H1 (cell line): Measurements from ENCODE around the gene ESYT2. TPM values are rescaled to one million over a fixed set of nuclear protein-coding genes. Genes with fewer than 3 reads are reported as not detected.

Experiments
- CTCF ChIA-PET: fragments of 300-600 bp; sonication (Branson Sonifier 250); formaldehyde crosslinking; loops from one replicate; lab custom pipeline; 2021; ENCODE audit not compliant: partially characterized antibody; lab: Charles Lee
- POLR2A ChIA-PET: fragments of 300-600 bp; sonication (Branson Sonifier 250); formaldehyde crosslinking; loops from one replicate; lab custom pipeline; 2021; ENCODE audit warnings: inconsistent platforms; ENCODE audit not compliant: partially characterized antibody; lab: Charles Lee
- DNase-seq, 2 experiments: peaks; one replicate each; pipeline versions ENCODE4 v3.0.0 to v3.0.0-alpha.2; 2010 to 2022; ENCODE audit warnings: low spot score in 2 of 2, low read depth in 1 of 2, mixed read lengths in 1 of 2
- FAIRE-seq: peaks from 2 replicates; lab custom pipeline; 2011; peaks lifted over from hg19 to GRCh38; lab: Jason Lieb, UNC
- H2AFZ ChIP-seq: 2 replicates; pipeline ENCODE4 v1.8.1; 2012; ENCODE audit warnings: low read length, inconsistent platforms
- H2AK5ac ChIP-seq: 2 replicates; pipeline ENCODE4 v1.6.1; 2013; ENCODE audit warnings: low read depth, low read length
- H2BK120ac ChIP-seq: replicated peaks from 2 replicates; pipeline ENCODE3; 2013; ENCODE audit warnings: low read depth, low read length, inconsistent platforms
- H2BK12ac ChIP-seq: 2 replicates; pipeline ENCODE4 v1.6.1; 2013; ENCODE audit warnings: low read depth, low read length
- H2BK15ac ChIP-seq: 2 replicates; pipeline ENCODE4 v1.6.1; 2013; ENCODE audit warnings: low read length
- H2BK20ac ChIP-seq: 2 replicates; pipeline ENCODE4 v1.6.1; 2013; ENCODE audit warnings: low read length
- H2BK5ac ChIP-seq: 2 replicates; pipeline ENCODE4 v1.6.1; 2013; ENCODE audit warnings: low read depth, low read length
- H3K14ac ChIP-seq: 2 replicates; pipeline ENCODE4 v1.6.1; 2013; ENCODE audit warnings: inconsistent platforms; ENCODE audit not compliant: insufficient read length
- H3K18ac ChIP-seq: 2 replicates; pipeline ENCODE4 v1.6.1; 2013; ENCODE audit warnings: low read length; ENCODE audit errors: extremely low read depth
- H3K23ac ChIP-seq: 2 replicates; pipeline ENCODE4 v1.6.1; 2013; ENCODE audit warnings: inconsistent platforms; ENCODE audit not compliant: insufficient read length
- H3K23me2 ChIP-seq: 2 replicates; pipeline ENCODE4 v1.6.1; 2013; ENCODE audit warnings: low read depth, low read length
- H3K27ac ChIP-seq: 2 replicates; pipeline ENCODE4 v1.6.1; 2011; ENCODE audit warnings: low read depth, low read length, inconsistent platforms
- H3K27me3 ChIP-seq, 4 experiments: replicated peaks in 1 of 4; 1 replicate in 1 of 4; 2 replicates in 3 of 4; pipeline versions ENCODE4 v1.6.1 to v1.8.1; 2011 to 2013; ENCODE audit warnings: low read length in 3 of 4, mild to moderate bottlenecking in 3 of 4, inconsistent platforms in 2 of 4, mixed read lengths in 2 of 4, moderate library complexity in 1 of 4; ENCODE audit not compliant: control insufficient read depth in 3 of 4, insufficient read depth in 3 of 4; ENCODE audit errors: extremely low read depth in 1 of 4
- H3K36me3 ChIP-seq, 4 experiments: 2 replicates each; pipeline versions ENCODE4 v1.6.1 to v1.8.1; 2011 to 2013; ENCODE audit warnings: mild to moderate bottlenecking in 4 of 4, low read length in 3 of 4, moderate library complexity in 2 of 4, control low read depth in 1 of 4, inconsistent platforms in 1 of 4; ENCODE audit not compliant: insufficient read depth in 4 of 4, control insufficient read depth in 2 of 4
- H3K4ac ChIP-seq: replicated peaks from 2 replicates; pipeline ENCODE3; 2013; ENCODE audit warnings: low read length, low read depth, mixed read lengths, inconsistent platforms; ENCODE audit not compliant: insufficient read length
- H3K4me1 ChIP-seq, 4 experiments: replicated peaks in 1 of 4; 1 replicate in 1 of 4; 2 replicates in 3 of 4; pipeline versions ENCODE4 v1.6.1 to v1.8.1; 2011 to 2013; ENCODE audit warnings: low read length in 3 of 4, inconsistent platforms in 2 of 4, mixed read lengths in 1 of 4; ENCODE audit not compliant: insufficient read depth in 4 of 4, control insufficient read depth in 3 of 4
- H3K4me2 ChIP-seq, 2 experiments: 2 replicates each; pipeline versions ENCODE4 v1.6.1 to v1.8.1; 2011 to 2013; ENCODE audit warnings: low read depth in 2 of 2, low read length in 2 of 2, control low read depth in 1 of 2, inconsistent platforms in 1 of 2, mild to moderate bottlenecking in 1 of 2; ENCODE audit not compliant: insufficient read depth in 1 of 2
- H3K4me3 ChIP-seq, 4 experiments: fragments of 200-600, 300-600 bp in 1 of 4; sonication (generic), shearing (Covaris generic), sonication (Bioruptor Twin) in 1 of 4; 2 replicates each; pipeline versions ENCODE4 v1.5.1 to v1.8.1; 2011 to 2016; ENCODE audit warnings: low read length in 4 of 4, low read depth in 3 of 4, control low read depth in 2 of 4, inconsistent platforms in 2 of 4, mild to moderate bottlenecking in 2 of 4, mixed read lengths in 1 of 4, moderate library complexity in 1 of 4; ENCODE audit not compliant: insufficient read depth in 2 of 4; ENCODE audit errors: extremely low read depth in 1 of 4
- H3K56ac ChIP-seq: replicated peaks from 2 replicates; pipeline ENCODE3; 2013; ENCODE audit warnings: low read depth, mild to moderate bottlenecking, mixed read lengths, low read length, inconsistent platforms; ENCODE audit not compliant: insufficient read length
- H3K79me1 ChIP-seq: 2 replicates; pipeline ENCODE4 v1.6.1; 2013; ENCODE audit warnings: low read depth, low read length, control low read depth
- H3K79me2 ChIP-seq, 2 experiments: 2 replicates each; pipeline versions ENCODE4 v1.6.1 to v1.8.1; 2012 to 2013; ENCODE audit warnings: low read length in 2 of 2, mild to moderate bottlenecking in 2 of 2, inconsistent platforms in 1 of 2; ENCODE audit not compliant: insufficient read depth in 2 of 2, control insufficient read depth in 1 of 2
- H3K9ac ChIP-seq, 4 experiments: replicated peaks in 1 of 4; 1 replicate in 1 of 4; 2 replicates in 3 of 4; pipeline versions ENCODE4 v1.6.1 to v1.8.1; 2011 to 2013; ENCODE audit warnings: low read depth in 3 of 4, low read length in 3 of 4, control low read depth in 2 of 4, mild to moderate bottlenecking in 2 of 4, moderate library complexity in 2 of 4, inconsistent platforms in 1 of 4; ENCODE audit errors: extremely low read depth in 1 of 4
- H3K9me3 ChIP-seq, 2 experiments: 2 replicates each; pipeline versions ENCODE4 v1.6.1 to v1.8.1; 2012 to 2013; ENCODE audit warnings: mild to moderate bottlenecking in 2 of 2, moderate library complexity in 2 of 2, control low read depth in 1 of 2, inconsistent platforms in 1 of 2, low read depth in 1 of 2, low read length in 1 of 2, mixed read lengths in 1 of 2; ENCODE audit not compliant: insufficient read depth in 2 of 2
- H4K20me1 ChIP-seq, 2 experiments: replicated peaks in 1 of 2; 2 replicates each; pipeline versions ENCODE3 to v1.8.1; 2011 to 2013; ENCODE audit warnings: inconsistent platforms in 2 of 2, low read length in 2 of 2, mild to moderate bottlenecking in 1 of 2; ENCODE audit not compliant: insufficient read depth in 2 of 2, control insufficient read depth in 1 of 2
- H4K5ac ChIP-seq: 2 replicates; pipeline ENCODE4 v1.6.1; 2013; ENCODE audit warnings: low read length, low read depth, mixed read lengths, inconsistent platforms; ENCODE audit not compliant: insufficient read length
- H4K8ac ChIP-seq: 2 replicates; pipeline ENCODE4 v1.8.0; 2013; ENCODE audit warnings: mild to moderate bottlenecking, moderate library complexity, low read length, inconsistent platforms; ENCODE audit not compliant: insufficient read depth; ENCODE audit errors: extremely low read depth
- H4K91ac ChIP-seq: replicated peaks from 2 replicates; pipeline ENCODE3; 2013; ENCODE audit warnings: low read length, mixed read lengths, inconsistent platforms; ENCODE audit not compliant: insufficient read length
- ATF2 ChIP-seq: IDR thresholded peaks from 2 replicates; pipeline ENCODE4 v1.6.1; 2012; ENCODE audit warnings: low read length, inconsistent platforms
- WGBS, 2 experiments: shearing (Covaris generic) in 1 of 2; methylation state at CpG; one replicate each; pipeline versions ENCODE4 v1.1.6 to v1.1.7; 2013 to 2015; ENCODE audit warnings: low lambda C conversion rate in 2 of 2, mixed read lengths in 2 of 2, inconsistent platforms in 1 of 2, low coverage in 1 of 2, missing lambda C conversion rate in 1 of 2; ENCODE audit not compliant: insufficient replicate concordance in 2 of 2, insufficient coverage in 1 of 2, insufficient read length in 1 of 2; ENCODE audit errors: extremely low coverage in 1 of 2, missing lambda C conversion rate in 1 of 2; 5-methylcytosine and 5-hydroxymethylcytosine counted together
- polyA plus RNA-seq, 7 experiments: library from polyadenylated mRNA; depleted of rRNA in 3 of 7; stranded (reverse) in 5 of 7; unstranded in 2 of 7; fragments of >200 nt in 5 of 7; fragments of 200-250 nt in 2 of 7; gene quantifications; 1 replicate in 5 of 7; 2 replicates in 1 of 7; 4 replicates in 1 of 7; pipeline versions ENCODE4 v1.2.1 to v1.2.3, GENCODE V29; 2011 to 2013; ENCODE audit warnings: missing spikeins in 2 of 7, mixed read lengths in 2 of 7
- total RNA-seq: library from RNA; stranded (reverse); fragmentation: NEBNext Ultra II Directional; extraction: Animal tissue kit (Norgen Biotek cat#: 25700); gene quantifications from 2 replicates; pipeline ENCODE4 v1.2.1, GENCODE V29; 2021

The ESYT2 gene
- total and polyA plus RNA-seq, 2 of the 8 experiments (the other 6 are each of a cell fraction or from before 2014, with no cell fraction given) = 27.0 to 37.5 TPM

GRCh38 chr7:158876984-158877383, 47.7 kb upstream of the ESYT2 start:
- Histone ChIP-seq H2AFZ (no peak overlapping the region), H3K27me3 (no peaks in the 10 kb centered on the region), H2BK20ac (no peak overlapping the region), H3K23ac (no peak overlapping the region), H3K36me3 (peaks cover 8 to 39% (median 19%) of the 10 kb centered on the region in 4 experiments; a peak in 7 of 8 replicates), H3K79me2 (no peaks in the 10 kb centered on the region), H2AK5ac (no peak overlapping the region), H3K9me3 (no peaks in the 10 kb centered on the region), H3K27ac (no peak overlapping the region), H3K4me3 (no peak overlapping the region), H4K8ac (no peak overlapping the region), H4K5ac (no peak overlapping the region), H3K9ac (no peak overlapping the region), H3K23me2 (no peaks in the 10 kb centered on the region), H3K4me1 (no peaks in the 10 kb centered on the region), H2BK5ac (no peak overlapping the region), H3K14ac (no peak overlapping the region), H3K18ac (no peak overlapping the region), H3K4me2 (no peak overlapping the region), H3K79me1 (no peaks in the 10 kb centered on the region; the same call in 1 of the 2 replicates), H4K20me1 (no peaks in the 10 kb centered on the region), H2BK15ac (no peak overlapping the region), H3K4ac (no peak overlapping the region), H2BK120ac (no peak overlapping the region), H4K91ac (no peak overlapping the region), H3K56ac (no peak overlapping the region), H2BK12ac (no peak overlapping the region)
- 97% methylated on average over 23 of the region's 23 CpGs; no CpG with 5 or more reads in 1 of the 2 experiments for WGBS, 2 experiments
- FAIRE-seq (no peak), DNase-seq (no peak)
- ChIA-PET CTCF (interaction anchor here (1.3 kb wide), 1 partner anchor 47 kb away, joined by 4 read pairs; no protein-coding TSS in a partner anchor), POLR2A (no interaction called here)
- no peak for TF ChIP-seq ATF2
